MCF 10A (cell line): ENCODE measurements around the gene ZNF148. TPM values are rescaled to one million over a fixed set of nuclear protein-coding genes. Genes with fewer than 3 reads are reported as not detected.

Experiments
- BruUV-seq: library from RNA; stranded (reverse); fragments of 400-500 nt; replicated peaks from 2 replicates; lab custom pipeline; 2021; lab: Mats Ljungman, UMichigan
- CTCF ChIA-PET: fragments of 300-600 bp; sonication (Branson Sonifier 250); formaldehyde crosslinking; extraction: SDS; loops from one replicate; lab custom pipeline; 2021; ENCODE audit warnings: antibody characterized with exemption, inconsistent platforms; lab: Yijun Ruan, JAX
- POLR2A ChIA-PET: fragments of 300-600, 350-650 bp; sonication (Branson Sonifier 250); formaldehyde crosslinking; extraction: SDS; loops from one replicate; lab custom pipeline; 2020; ENCODE audit warnings: antibody characterized with exemption, inconsistent platforms; lab: Yijun Ruan, JAX
- DNase-seq: peaks from one replicate; pipeline ENCODE4 v3.0.0-alpha.2; 2018; ENCODE audit not compliant: unreplicated experiment
- H3K27ac Mint-ChIP-seq: one replicate; pipeline ENCODE4 v1.8.0; 2022; ENCODE audit warnings: mild to moderate bottlenecking, low read depth, mixed read lengths; ENCODE audit not compliant: unreplicated experiment
- H3K27me3 Mint-ChIP-seq: one replicate; pipeline ENCODE4 v1.8.0; 2022; ENCODE audit warnings: mixed read lengths; ENCODE audit not compliant: insufficient read depth, unreplicated experiment
- H3K36me3 Mint-ChIP-seq: one replicate; pipeline ENCODE4 v1.8.0; 2022; ENCODE audit warnings: mild to moderate bottlenecking, moderate library complexity, mixed read lengths; ENCODE audit not compliant: insufficient read depth, unreplicated experiment
- H3K4me1 Mint-ChIP-seq: one replicate; pipeline ENCODE4 v1.8.0; 2022; ENCODE audit warnings: mixed read lengths; ENCODE audit not compliant: insufficient read depth, unreplicated experiment
- H3K4me3 Mint-ChIP-seq: one replicate; pipeline ENCODE4 v1.8.0; 2022; ENCODE audit warnings: mild to moderate bottlenecking, moderate library complexity, mixed read lengths; ENCODE audit not compliant: unreplicated experiment
- H3K9me3 Mint-ChIP-seq: one replicate; pipeline ENCODE4 v1.8.0; 2022; ENCODE audit warnings: mixed read lengths; ENCODE audit not compliant: unreplicated experiment
- intact Hi-C: fragments of 100-400 bp; cut with micrococcal nuclease; formaldehyde crosslinking; loops from 2 replicates; pipeline ENCODE4 v1.14.1; 2022
- total RNA-seq: library from RNA; stranded (reverse); gene quantifications from 2 replicates; pipeline ENCODE4 v1.2.3, GENCODE V29; 2022
- TF ChIP-seq, protein P1 (sequence below): fragments of 200-600 bp; IDR thresholded peaks from one replicate; pipeline ENCODE4 v1.8.0; 2022; ENCODE audit warnings: antibody characterized with exemption, mild to moderate bottlenecking; ENCODE audit not compliant: unreplicated experiment

ZNF148 gene
- total RNA-seq, 1 experiment from 2014 or later, result 35.2 TPM

- H3K27me3 Mint-ChIP-seq, result no peaks in the 10 kb centered on the region
- H3K4me1 Mint-ChIP-seq, result peaks cover 12% of the 10 kb centered on the region
- peaks cover 26% of the 10 kb centered on the region for H3K36me3 Mint-ChIP-seq
- no peak overlapping the region for H3K27ac Mint-ChIP-seq
- TF ChIP-seq, protein P1, sequence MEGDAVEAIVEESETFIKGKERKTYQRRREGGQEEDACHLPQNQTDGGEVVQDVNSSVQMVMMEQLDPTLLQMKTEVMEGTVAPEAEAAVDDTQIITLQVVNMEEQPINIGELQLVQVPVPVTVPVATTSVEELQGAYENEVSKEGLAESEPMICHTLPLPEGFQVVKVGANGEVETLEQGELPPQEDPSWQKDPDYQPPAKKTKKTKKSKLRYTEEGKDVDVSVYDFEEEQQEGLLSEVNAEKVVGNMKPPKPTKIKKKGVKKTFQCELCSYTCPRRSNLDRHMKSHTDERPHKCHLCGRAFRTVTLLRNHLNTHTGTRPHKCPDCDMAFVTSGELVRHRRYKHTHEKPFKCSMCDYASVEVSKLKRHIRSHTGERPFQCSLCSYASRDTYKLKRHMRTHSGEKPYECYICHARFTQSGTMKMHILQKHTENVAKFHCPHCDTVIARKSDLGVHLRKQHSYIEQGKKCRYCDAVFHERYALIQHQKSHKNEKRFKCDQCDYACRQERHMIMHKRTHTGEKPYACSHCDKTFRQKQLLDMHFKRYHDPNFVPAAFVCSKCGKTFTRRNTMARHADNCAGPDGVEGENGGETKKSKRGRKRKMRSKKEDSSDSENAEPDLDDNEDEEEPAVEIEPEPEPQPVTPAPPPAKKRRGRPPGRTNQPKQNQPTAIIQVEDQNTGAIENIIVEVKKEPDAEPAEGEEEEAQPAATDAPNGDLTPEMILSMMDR, result no peak
- intact Hi-C loops, result loop anchor here (10.0 kb wide), 1 partner anchor 206 kb away; no protein-coding TSS in a partner anchor
- H3K4me3 Mint-ChIP-seq, result no peak overlapping the region
- ChIA-PET POLR2A (no interaction called here), CTCF (no interaction called here)
- no TSS peak for BruUV-seq
- DNase-seq, result no peak
- H3K9me3 Mint-ChIP-seq, result no peaks in the 10 kb centered on the region
These were observed 146.0 kb downstream of the ZNF148 start for GRCh38 chr3:125229168-125229567.

DNA sequence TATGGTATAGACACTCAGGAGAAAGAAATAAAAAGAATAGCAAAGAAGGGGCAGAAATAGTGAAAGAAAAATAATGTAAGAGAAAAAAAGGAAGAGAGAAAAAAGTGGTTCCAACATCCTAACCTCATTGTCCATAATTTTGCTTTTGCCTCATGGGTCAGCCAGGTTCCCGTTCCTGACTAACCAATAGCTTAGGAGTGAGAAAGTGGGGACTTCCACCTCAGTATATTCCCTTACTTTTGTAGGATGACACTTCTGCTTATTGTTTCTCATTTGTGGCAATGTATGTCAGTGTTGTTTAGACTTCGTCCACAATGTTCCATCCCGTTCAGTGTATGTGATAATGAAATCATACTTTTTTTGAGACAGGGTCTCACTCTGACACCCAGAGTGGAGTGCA, 153.3 kb downstream of the ZNF148 start:
- POLR2A ChIA-PET, result interaction anchor here (1.9 kb wide), 1 partner anchor 11 kb away, joined by 4 read pairs; no protein-coding TSS in a partner anchor
- Mint-ChIP-seq H3K27ac (no peak overlapping the region), H3K4me3 (no peak overlapping the region), H3K36me3 (peaks cover 12% of the 10 kb centered on the region), H3K9me3 (no peaks in the 10 kb centered on the region), H3K27me3 (no peaks in the 10 kb centered on the region), H3K4me1 (no peaks in the 10 kb centered on the region)
- intact Hi-C loops, result loop anchor here (10.0 kb wide), 1 partner anchor 213 kb away; no protein-coding TSS in a partner anchor
- BruUV-seq, result no TSS peak
- CTCF ChIA-PET, result interaction anchor here (0.7 kb wide), 1 partner anchor 194 kb away, joined by 3 read pairs; no protein-coding TSS in a partner anchor
- no peak for DNase-seq
- TF ChIP-seq, protein P1, result no peak

DNA sequence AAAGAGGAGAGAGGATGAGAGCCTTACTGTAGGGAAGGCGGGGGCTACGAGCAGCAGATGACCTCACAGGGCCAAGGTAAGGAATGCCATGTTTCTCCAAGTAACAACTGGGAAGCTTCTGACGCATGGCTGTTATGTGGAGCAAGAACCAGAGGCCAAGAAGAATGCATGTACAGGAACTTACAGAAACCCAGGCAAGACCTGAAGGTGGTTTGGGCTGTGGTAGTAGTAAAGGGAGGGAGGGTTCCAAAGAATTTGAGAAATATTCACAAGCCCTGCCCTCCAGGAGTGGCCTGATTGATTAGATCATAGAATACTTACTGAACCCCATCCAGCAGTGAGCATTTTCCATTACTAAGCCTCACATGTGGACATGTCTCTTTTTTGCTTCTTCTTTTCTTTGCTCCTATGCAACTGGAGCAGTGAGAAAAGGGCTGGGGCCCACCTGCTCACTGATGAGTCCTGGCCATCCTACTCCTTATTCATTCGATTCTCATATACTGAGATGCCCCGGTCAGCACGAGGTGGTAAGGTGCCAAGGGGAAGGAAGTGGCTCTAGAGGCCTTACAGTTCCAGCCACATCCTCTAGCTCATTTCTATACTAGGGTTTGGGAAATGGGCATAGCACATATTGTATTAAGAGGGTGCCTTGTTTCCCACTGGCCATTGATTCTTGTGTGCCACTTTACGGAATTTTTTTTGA, 154.2 kb downstream of the ZNF148 start:
- no peaks in the 10 kb centered on the region for H3K9me3 Mint-ChIP-seq
- TF ChIP-seq, protein P1, result no peak
- intact Hi-C loops, result loop anchor here (10.0 kb wide), 1 partner anchor 214 kb away; no protein-coding TSS in a partner anchor
- peaks cover 9% of the 10 kb centered on the region for H3K36me3 Mint-ChIP-seq
- H3K4me1 Mint-ChIP-seq, result no peaks in the 10 kb centered on the region
- BruUV-seq, result no TSS peak
- H3K27me3 Mint-ChIP-seq, result no peaks in the 10 kb centered on the region
- H3K27ac Mint-ChIP-seq, result no peak overlapping the region
- DNase-seq, result no peak
- POLR2A ChIA-PET, result no interaction called here
- H3K4me3 Mint-ChIP-seq, result no peak overlapping the region
- CTCF ChIA-PET, result no interaction called here

- no TSS peak for BruUV-seq
- POLR2A ChIA-PET, result interaction anchor here (1.2 kb wide), 1 partner anchor 12 kb away, joined by 3 read pairs; no protein-coding TSS in a partner anchor
- no peak for DNase-seq
- intact Hi-C loops, result loop anchor here (10.0 kb wide), 1 partner anchor 215 kb away; no protein-coding TSS in a partner anchor
- no peaks in the 10 kb centered on the region for H3K4me1 Mint-ChIP-seq
- CTCF ChIA-PET, result interaction anchor here (0.6 kb wide), 1 partner anchor 1999 kb away, joined by 4 read pairs; no protein-coding TSS in a partner anchor
- H3K27me3 Mint-ChIP-seq, result no peaks in the 10 kb centered on the region
- H3K36me3 Mint-ChIP-seq, result peaks cover 5% of the 10 kb centered on the region
- no peak overlapping the region for H3K4me3 Mint-ChIP-seq
- no peaks in the 10 kb centered on the region for H3K9me3 Mint-ChIP-seq
- H3K27ac Mint-ChIP-seq, result no peak overlapping the region
- TF ChIP-seq, protein P1, result no peak
These were observed 154.9 kb downstream of the ZNF148 start for GRCh38 chr3:125220183-125220582.
